Measurements from ENCODE around the gene DGKI. TPM values are rescaled to one million over a fixed set of nuclear protein-coding genes. Genes with fewer than 3 reads are reported as not detected.

DGKI gene
- total RNA-seq, 1 experiment from 2014 or later, result 0.15 TPM

DNA sequence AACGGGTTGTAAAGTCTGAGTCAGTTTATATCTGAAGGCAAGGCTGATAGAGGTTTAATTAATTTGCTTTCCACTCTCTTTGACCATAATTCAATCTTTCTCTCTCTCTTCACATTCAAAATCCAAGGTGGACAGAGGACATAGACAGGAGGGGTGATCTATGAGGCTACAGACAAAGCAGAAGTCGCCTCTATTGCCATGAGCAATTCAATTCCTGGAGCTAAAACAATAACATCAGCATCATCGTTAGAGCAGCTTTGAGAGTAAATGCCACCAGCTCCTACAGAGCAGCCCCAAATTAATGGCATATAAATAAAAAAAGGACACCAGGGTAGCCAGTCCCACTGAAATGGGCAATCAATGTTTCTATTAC lies 93.2 kb downstream of the DGKI start:
- H3K9me3 ChIP-seq (ENCODE audit: control insufficient read depth in 1 of 2, insufficient read depth in 1 of 2, low read depth in 1 of 2, low read length in 2 of 2), result no peaks in the 10 kb centered on the region
- H3K9ac ChIP-seq (ENCODE audit: low read length), result no peak overlapping the region
- H3K4me1 ChIP-seq (ENCODE audit: control insufficient read depth in 1 of 2, insufficient read depth in 2 of 2, low read length in 2 of 2), result no peaks in the 10 kb centered on the region
- no TSS peak for BruUV-seq (replicated peaks)
- CTCF ChIA-PET, result no interaction called here
- no peaks in the 10 kb centered on the region for H4K20me1 ChIP-seq (ENCODE audit: insufficient read depth)
- H3K4me3 ChIP-seq (replicated peaks in 1 of 2; ENCODE audit: low read depth in 1 of 2, low read length in 2 of 2), result no peak overlapping the region
- POLR2A ChIA-PET, result no interaction called here
- H3K79me2 ChIP-seq (ENCODE audit: insufficient read depth, low read length), result no peaks in the 10 kb centered on the region
- no peak for DNase-seq (ENCODE audit: low read depth, low spot score)
- H3K4me2 ChIP-seq (ENCODE audit: low read length), result no peak overlapping the region
- no peak for ATAC-seq
- no peak for TF ChIP-seq ELF1 (IDR thresholded peaks at IDR 0.05; ENCODE audit: borderline replicate concordance, low read depth)
- no peak for TF ChIP-seq EZH2phosphoT487 (IDR thresholded peaks at IDR 0.05; ENCODE audit: borderline replicate concordance)
- no peak for TF ChIP-seq TCF7L2 (IDR thresholded peaks at IDR 0.05; ENCODE audit: borderline replicate concordance, extremely low read depth, insufficient read depth, insufficient read length)
- TF ChIP-seq EZH2 (IDR thresholded peaks at IDR 0.05), result no peak
- TF ChIP-seq JUND (IDR thresholded peaks at IDR 0.05), result no peak
- TF ChIP-seq CBX3 (IDR thresholded peaks at IDR 0.05; ENCODE audit: low read depth), result no peak
- TF ChIP-seq SIN3A (IDR thresholded peaks at IDR 0.05; ENCODE audit: low read depth), result no peak
- no peak for TF ChIP-seq POLR2AphosphoS5 (IDR thresholded peaks at IDR 0.05; ENCODE audit: low read depth, low read length)
- no peak for TF ChIP-seq RAD21 (IDR thresholded peaks at IDR 0.05; ENCODE audit: low read depth)
- TF ChIP-seq ZFX (IDR thresholded peaks at IDR 0.05), result no peak
- TF ChIP-seq, protein P1, sequence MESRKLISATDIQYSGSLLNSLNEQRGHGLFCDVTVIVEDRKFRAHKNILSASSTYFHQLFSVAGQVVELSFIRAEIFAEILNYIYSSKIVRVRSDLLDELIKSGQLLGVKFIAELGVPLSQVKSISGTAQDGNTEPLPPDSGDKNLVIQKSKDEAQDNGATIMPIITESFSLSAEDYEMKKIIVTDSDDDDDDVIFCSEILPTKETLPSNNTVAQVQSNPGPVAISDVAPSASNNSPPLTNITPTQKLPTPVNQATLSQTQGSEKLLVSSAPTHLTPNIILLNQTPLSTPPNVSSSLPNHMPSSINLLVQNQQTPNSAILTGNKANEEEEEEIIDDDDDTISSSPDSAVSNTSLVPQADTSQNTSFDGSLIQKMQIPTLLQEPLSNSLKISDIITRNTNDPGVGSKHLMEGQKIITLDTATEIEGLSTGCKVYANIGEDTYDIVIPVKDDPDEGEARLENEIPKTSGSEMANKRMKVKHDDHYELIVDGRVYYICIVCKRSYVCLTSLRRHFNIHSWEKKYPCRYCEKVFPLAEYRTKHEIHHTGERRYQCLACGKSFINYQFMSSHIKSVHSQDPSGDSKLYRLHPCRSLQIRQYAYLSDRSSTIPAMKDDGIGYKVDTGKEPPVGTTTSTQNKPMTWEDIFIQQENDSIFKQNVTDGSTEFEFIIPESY (IDR thresholded peaks at IDR 0.05; ENCODE audit: extremely low read depth, insufficient replicate concordance, low read length), result no peak
- TF ChIP-seq, protein P2, sequence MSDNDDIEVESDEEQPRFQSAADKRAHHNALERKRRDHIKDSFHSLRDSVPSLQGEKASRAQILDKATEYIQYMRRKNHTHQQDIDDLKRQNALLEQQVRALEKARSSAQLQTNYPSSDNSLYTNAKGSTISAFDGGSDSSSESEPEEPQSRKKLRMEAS (IDR thresholded peaks at IDR 0.05), result no peak
- no peak for TF ChIP-seq YY1 (IDR thresholded peaks at IDR 0.05; ENCODE audit: extremely low read depth, insufficient replicate concordance, low read depth, low read length)
- no peak for TF ChIP-seq ZNF274 (IDR thresholded peaks at IDR 0.05; ENCODE audit: low read depth, low read length)
- TF ChIP-seq CEBPB (IDR thresholded peaks at IDR 0.05; ENCODE audit: low read depth), result no peak
- TF ChIP-seq, protein P3, sequence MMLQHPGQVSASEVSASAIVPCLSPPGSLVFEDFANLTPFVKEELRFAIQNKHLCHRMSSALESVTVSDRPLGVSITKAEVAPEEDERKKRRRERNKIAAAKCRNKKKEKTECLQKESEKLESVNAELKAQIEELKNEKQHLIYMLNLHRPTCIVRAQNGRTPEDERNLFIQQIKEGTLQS (IDR thresholded peaks at IDR 0.05), result no peak
- TF ChIP-seq, protein P4, sequence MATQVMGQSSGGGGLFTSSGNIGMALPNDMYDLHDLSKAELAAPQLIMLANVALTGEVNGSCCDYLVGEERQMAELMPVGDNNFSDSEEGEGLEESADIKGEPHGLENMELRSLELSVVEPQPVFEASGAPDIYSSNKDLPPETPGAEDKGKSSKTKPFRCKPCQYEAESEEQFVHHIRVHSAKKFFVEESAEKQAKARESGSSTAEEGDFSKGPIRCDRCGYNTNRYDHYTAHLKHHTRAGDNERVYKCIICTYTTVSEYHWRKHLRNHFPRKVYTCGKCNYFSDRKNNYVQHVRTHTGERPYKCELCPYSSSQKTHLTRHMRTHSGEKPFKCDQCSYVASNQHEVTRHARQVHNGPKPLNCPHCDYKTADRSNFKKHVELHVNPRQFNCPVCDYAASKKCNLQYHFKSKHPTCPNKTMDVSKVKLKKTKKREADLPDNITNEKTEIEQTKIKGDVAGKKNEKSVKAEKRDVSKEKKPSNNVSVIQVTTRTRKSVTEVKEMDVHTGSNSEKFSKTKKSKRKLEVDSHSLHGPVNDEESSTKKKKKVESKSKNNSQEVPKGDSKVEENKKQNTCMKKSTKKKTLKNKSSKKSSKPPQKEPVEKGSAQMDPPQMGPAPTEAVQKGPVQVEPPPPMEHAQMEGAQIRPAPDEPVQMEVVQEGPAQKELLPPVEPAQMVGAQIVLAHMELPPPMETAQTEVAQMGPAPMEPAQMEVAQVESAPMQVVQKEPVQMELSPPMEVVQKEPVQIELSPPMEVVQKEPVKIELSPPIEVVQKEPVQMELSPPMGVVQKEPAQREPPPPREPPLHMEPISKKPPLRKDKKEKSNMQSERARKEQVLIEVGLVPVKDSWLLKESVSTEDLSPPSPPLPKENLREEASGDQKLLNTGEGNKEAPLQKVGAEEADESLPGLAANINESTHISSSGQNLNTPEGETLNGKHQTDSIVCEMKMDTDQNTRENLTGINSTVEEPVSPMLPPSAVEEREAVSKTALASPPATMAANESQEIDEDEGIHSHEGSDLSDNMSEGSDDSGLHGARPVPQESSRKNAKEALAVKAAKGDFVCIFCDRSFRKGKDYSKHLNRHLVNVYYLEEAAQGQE (IDR thresholded peaks at IDR 0.05; ENCODE audit: low read depth), result no peak
- TF ChIP-seq EGR1 (IDR thresholded peaks at IDR 0.05; ENCODE audit: low read depth), result no peak
- no peak for TF ChIP-seq POLR2A (IDR thresholded peaks at IDR 0.05; ENCODE audit: borderline replicate concordance, extremely low read depth, insufficient read depth, insufficient read length)
- no peak overlapping the region for H2AFZ ChIP-seq (ENCODE audit: low read depth, low read length, poor library complexity, severe bottlenecking)
- intact Hi-C loops (cut with micrococcal nuclease), result no loop called here
- RAD21 ChIA-PET (ENCODE audit: low non-redundant PET in 1 of 2, low total read pairs in 2 of 2, uncharacterized antibody in 2 of 2, unreplicated experiment in 2 of 2), result no interaction called here
- no peaks in the 10 kb centered on the region for H3K36me3 ChIP-seq (ENCODE audit: control insufficient read depth in 1 of 2, insufficient read depth in 2 of 2, low read length in 2 of 2)
- H3K27me3 ChIP-seq (ENCODE audit: insufficient read depth, low read length), result peaks cover 61% of the 10 kb centered on the region
- H3K27ac ChIP-seq (ENCODE audit: low read depth, low read length), result no peak overlapping the region
- no peaks in the 10 kb centered on the region for H3K9me2 ChIP-seq (ENCODE audit: insufficient read depth)

Measured in HCT116 (cell line).